ENCODE results near the gene AEN. TPM values are rescaled to one million over a fixed set of nuclear protein-coding genes. Genes with fewer than 3 reads are reported as not detected.
A peak's percentile ranks its signal among the peaks of the same experiment; 100 is the strongest.

The AEN gene
- total RNA-seq, 1 donor from 2014 or later: 48.4 TPM

- FAIRE-seq: no peak
- peak; percentile 78 for DNase-seq (ENCODE audit: low read depth)
- Histone ChIP-seq H3K36me3 (ENCODE audit: control insufficient read depth, insufficient read depth, low read length) (no peaks in the 10 kb centered on the region), H3K27me3 (ENCODE audit: control insufficient read depth, insufficient read depth, low read length) (no peaks in the 10 kb centered on the region), H3K4me3 (ENCODE audit: low read depth, low read length) (no peak overlapping the region)
- TF ChIP-seq, protein P1, sequence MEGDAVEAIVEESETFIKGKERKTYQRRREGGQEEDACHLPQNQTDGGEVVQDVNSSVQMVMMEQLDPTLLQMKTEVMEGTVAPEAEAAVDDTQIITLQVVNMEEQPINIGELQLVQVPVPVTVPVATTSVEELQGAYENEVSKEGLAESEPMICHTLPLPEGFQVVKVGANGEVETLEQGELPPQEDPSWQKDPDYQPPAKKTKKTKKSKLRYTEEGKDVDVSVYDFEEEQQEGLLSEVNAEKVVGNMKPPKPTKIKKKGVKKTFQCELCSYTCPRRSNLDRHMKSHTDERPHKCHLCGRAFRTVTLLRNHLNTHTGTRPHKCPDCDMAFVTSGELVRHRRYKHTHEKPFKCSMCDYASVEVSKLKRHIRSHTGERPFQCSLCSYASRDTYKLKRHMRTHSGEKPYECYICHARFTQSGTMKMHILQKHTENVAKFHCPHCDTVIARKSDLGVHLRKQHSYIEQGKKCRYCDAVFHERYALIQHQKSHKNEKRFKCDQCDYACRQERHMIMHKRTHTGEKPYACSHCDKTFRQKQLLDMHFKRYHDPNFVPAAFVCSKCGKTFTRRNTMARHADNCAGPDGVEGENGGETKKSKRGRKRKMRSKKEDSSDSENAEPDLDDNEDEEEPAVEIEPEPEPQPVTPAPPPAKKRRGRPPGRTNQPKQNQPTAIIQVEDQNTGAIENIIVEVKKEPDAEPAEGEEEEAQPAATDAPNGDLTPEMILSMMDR (IDR thresholded peaks at IDR 0.05; ENCODE audit: insufficient read depth, low read length, severe bottlenecking): no peak
Observed at GRCh38 chr15:88658972-88659931, 38.1 kb downstream of the AEN start.

- Histone ChIP-seq H3K27me3 (ENCODE audit: control insufficient read depth, insufficient read depth, low read length) (no peaks in the 10 kb centered on the region), H3K36me3 (ENCODE audit: control insufficient read depth, insufficient read depth, low read length) (no peaks in the 10 kb centered on the region), H3K4me3 (ENCODE audit: low read depth, low read length) (no peak overlapping the region)
- TF ChIP-seq, protein P1 (IDR thresholded peaks at IDR 0.05; ENCODE audit: insufficient read depth, low read length, severe bottlenecking): no peak
- DNase-seq (ENCODE audit: low read depth): no peak
- no peak for FAIRE-seq
Observed at GRCh38 chr15:88661041-88661700, 40.0 kb downstream of the AEN start.

- TF ChIP-seq, protein P1 (IDR thresholded peaks at IDR 0.05; ENCODE audit: insufficient read depth, low read length, severe bottlenecking): no peak
- DNase-seq (ENCODE audit: low read depth) (no peak), FAIRE-seq (peak; percentile 7)
- no peak overlapping the region for H3K4me3 ChIP-seq (ENCODE audit: low read depth, low read length)
- no peaks in the 10 kb centered on the region for H3K27me3 ChIP-seq (ENCODE audit: control insufficient read depth, insufficient read depth, low read length)
- H3K36me3 ChIP-seq (ENCODE audit: control insufficient read depth, insufficient read depth, low read length): no peaks in the 10 kb centered on the region
Observed at GRCh38 chr15:88661761-88662556, 40.8 kb downstream of the AEN start.

DNA sequence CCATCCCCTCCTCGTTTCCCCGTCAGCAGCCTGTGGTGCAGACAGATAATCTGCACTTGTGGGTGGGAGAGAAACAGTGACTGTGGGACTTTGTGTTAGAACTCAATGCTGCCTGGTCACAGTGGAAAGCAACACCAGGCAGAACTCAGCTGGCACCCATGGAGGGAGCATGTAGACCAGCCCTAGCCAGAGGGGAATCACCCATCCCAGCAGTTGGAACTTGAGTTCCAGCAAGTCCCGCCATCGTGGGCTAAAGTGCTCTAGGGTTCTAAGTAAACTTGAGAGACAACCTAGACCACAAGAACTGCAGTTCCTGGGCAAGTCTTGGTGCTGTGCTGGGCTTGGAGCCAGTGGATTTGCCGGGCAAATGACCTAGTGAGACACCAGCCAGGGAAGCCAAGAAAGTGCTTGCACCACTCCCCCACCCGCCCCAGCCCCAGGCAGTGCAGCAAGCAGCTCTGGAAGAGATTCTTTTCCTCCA is 42.0 kb downstream of the AEN start:
- TF ChIP-seq, protein P1 (IDR thresholded peaks at IDR 0.05; ENCODE audit: insufficient read depth, low read length, severe bottlenecking): no peak
- FAIRE-seq (peak; percentile 92), DNase-seq (ENCODE audit: low read depth) (peak; percentile 44)
- no peaks in the 10 kb centered on the region for H3K36me3 ChIP-seq (ENCODE audit: control insufficient read depth, insufficient read depth, low read length)
- H3K27me3 ChIP-seq (ENCODE audit: control insufficient read depth, insufficient read depth, low read length): no peaks in the 10 kb centered on the region
- H3K4me3 ChIP-seq (ENCODE audit: low read depth, low read length): no peak overlapping the region

DNA sequence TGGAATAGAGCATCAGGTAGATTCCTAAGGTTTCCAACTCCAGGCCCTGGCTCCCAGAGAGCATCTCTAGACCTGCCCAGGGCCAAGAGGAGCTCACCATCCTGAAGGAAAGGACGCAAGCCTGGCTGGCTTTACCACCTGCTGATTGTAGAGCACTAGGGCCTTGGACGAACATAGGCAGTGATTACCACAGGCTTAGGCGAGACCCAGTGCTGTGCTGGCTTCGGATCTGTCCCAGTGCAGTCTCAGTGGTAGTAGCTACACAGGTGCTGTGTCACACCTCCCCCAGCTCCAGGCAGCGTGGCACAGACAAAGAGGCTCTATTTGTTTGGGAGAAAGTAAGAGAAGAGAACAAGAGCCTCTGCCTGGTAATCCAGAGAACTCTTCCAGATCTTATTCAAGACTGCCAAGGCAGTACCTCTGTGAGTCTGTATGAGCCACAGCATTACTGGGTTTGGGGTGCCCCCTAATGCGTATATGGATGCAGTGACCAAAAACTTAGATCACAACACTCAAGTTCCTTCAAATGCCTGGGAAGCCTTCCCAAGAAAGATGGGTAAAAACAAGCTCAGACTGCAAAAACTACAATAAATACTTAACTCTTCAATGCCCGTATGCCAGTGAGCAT is 43.1 kb downstream of the AEN start:
- no peak for FAIRE-seq
- no peaks in the 10 kb centered on the region for H3K36me3 ChIP-seq (ENCODE audit: control insufficient read depth, insufficient read depth, low read length)
- TF ChIP-seq, protein P1 (IDR thresholded peaks at IDR 0.05; ENCODE audit: insufficient read depth, low read length, severe bottlenecking): peak; percentile 8
- H3K27me3 ChIP-seq (ENCODE audit: control insufficient read depth, insufficient read depth, low read length): no peaks in the 10 kb centered on the region
- DNase-seq (ENCODE audit: low read depth): no peak
- H3K4me3 ChIP-seq (ENCODE audit: low read depth, low read length): no peak overlapping the region
